Panc1 (cell line): ENCODE results near the gene EPHA7. TPM values are rescaled to one million over a fixed set of nuclear protein-coding genes. Genes with fewer than 3 reads are reported as not detected.

Source experiments
- ATAC-seq: fragments of 200-7000 bp; cut with Tn5 transposase; 2 replicates; pipeline ENCODE4 v1.9.1; 2020; ENCODE audit warnings: mild to moderate bottlenecking, moderate library complexity
- BruUV-seq: library from RNA; stranded (reverse); fragments of 400-500 nt; replicated peaks from 2 replicates; lab custom pipeline; 2021; lab: Mats Ljungman, UMichigan
- CTCF ChIA-PET: fragments of 300-600 bp; sonication (Branson Sonifier 250); formaldehyde crosslinking; loops from one replicate; lab custom pipeline; 2022; ENCODE audit warnings: antibody characterized with exemption; lab: Charles Lee
- POLR2A ChIA-PET: fragments of 300-600 bp; sonication (Branson Sonifier 250); formaldehyde crosslinking; loops from one replicate; lab custom pipeline; 2022; ENCODE audit warnings: antibody characterized with exemption; lab: Charles Lee
- DNase-seq: peaks from one replicate; pipeline ENCODE4 v3.0.0-alpha.2; 2010; ENCODE audit warnings: low read depth, low spot score
- H3K27ac ChIP-seq: 2 replicates; pipeline ENCODE4 v1.5.1; 2011; ENCODE audit warnings: mild to moderate bottlenecking, low read length, inconsistent platforms
- H3K27me3 ChIP-seq: fragments of 200-500 bp; sonication (Bioruptor generic); 2 replicates; pipeline ENCODE4 v1.6.0; 2014; ENCODE audit warnings: low read length, inconsistent platforms; ENCODE audit not compliant: control insufficient read depth, insufficient read depth
- H3K36me3 ChIP-seq: fragments of 200-500 bp; sonication (Bioruptor generic); 2 replicates; pipeline ENCODE4 v1.5.1; 2014; ENCODE audit warnings: inconsistent platforms, mild to moderate bottlenecking, low read length, moderate library complexity; ENCODE audit not compliant: control insufficient read depth, insufficient read depth
- H3K4me1 ChIP-seq: 2 replicates; pipeline ENCODE4 v1.5.1; 2011; ENCODE audit warnings: inconsistent platforms, mild to moderate bottlenecking, low read length, moderate library complexity; ENCODE audit not compliant: control insufficient read depth, insufficient read depth
- H3K4me3 ChIP-seq, 2 experiments: 2 replicates each; pipeline ENCODE4 v1.5.1; 2011 to 2012; ENCODE audit warnings: low read depth in 2 of 2, low read length in 2 of 2, mild to moderate bottlenecking in 2 of 2, inconsistent platforms in 1 of 2, moderate library complexity in 1 of 2
- H3K9me3 ChIP-seq: fragments of 200-500 bp; sonication (Bioruptor generic); 2 replicates; pipeline ENCODE4 v1.5.1; 2014; ENCODE audit warnings: low read depth, mild to moderate bottlenecking, inconsistent platforms, low read length, moderate library complexity; ENCODE audit not compliant: control insufficient read depth, insufficient read depth
- POLR2AphosphoS5 ChIP-seq: IDR thresholded peaks from 2 replicates; pipeline ENCODE4 v1.6.1; 2012; ENCODE audit warnings: mild to moderate bottlenecking, low read depth, low read length, moderate library complexity
- SIN3A ChIP-seq: IDR thresholded peaks from 2 replicates; pipeline ENCODE4 v1.6.1; 2012; ENCODE audit warnings: low read depth, mild to moderate bottlenecking, low read length, moderate library complexity, borderline replicate concordance; ENCODE audit not compliant: insufficient read depth
- TCF7L2 ChIP-seq: IDR thresholded peaks from 2 replicates; pipeline ENCODE4 v1.6.1; 2011; ENCODE audit warnings: mild to moderate bottlenecking, low read depth, low read length, inconsistent platforms
- in situ Hi-C: cut with HindIII; loops from 2 replicates; pipeline ENCODE4 v1.10.0; 2016; ENCODE audit warnings: low sequenced_read_pairs, low pct_unique_long_range_greater_than_20kb
- intact Hi-C: fragments of 100-400 bp; cut with micrococcal nuclease; formaldehyde crosslinking; loops from one replicate; pipeline ENCODE4 v1.10.0; 2022; ENCODE audit not compliant: unreplicated experiment
- total RNA-seq: library from RNA; stranded (reverse); gene quantifications from one replicate; pipeline ENCODE4 v1.2.1, GENCODE V29; 2021; ENCODE audit not compliant: unreplicated experiment
- TF ChIP-seq, protein P1 (sequence below): fragments of 450-650 bp; IDR thresholded peaks from 2 replicates; pipeline ENCODE4 v1.5.1; 2017; ENCODE audit warnings: mild to moderate bottlenecking
- TF ChIP-seq, protein P2 (sequence below), 2 experiments: IDR thresholded peaks; 2 replicates each; pipeline ENCODE4 v1.6.1; 2011 to 2012; ENCODE audit warnings: low read depth in 2 of 2, control low read depth in 1 of 2, low read length in 1 of 2, mild to moderate bottlenecking in 1 of 2, moderate library complexity in 1 of 2; ENCODE audit not compliant: insufficient read depth in 1 of 2

Gene EPHA7
- total RNA-seq, 1 experiment from 2014 or later: 8.6 TPM

DNA sequence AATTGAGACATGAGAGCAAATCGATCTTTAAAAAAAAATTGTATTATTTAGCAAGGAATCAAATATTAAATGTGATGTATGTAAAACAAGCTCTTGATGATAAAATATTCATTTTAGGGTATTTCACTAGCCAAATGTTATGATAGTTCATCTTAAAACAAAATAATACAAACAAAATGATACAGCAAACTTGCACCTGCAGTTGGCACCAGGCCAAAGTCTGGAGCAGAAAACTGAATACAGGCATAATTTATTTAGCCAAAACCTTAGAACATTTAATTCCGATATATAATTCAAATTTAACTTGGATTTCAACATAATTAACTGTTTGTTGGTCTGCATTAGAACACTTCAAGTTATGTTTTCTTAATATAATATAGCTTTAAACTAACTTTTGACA lies 60.9 kb downstream of the EPHA7 start:
- H3K9me3 ChIP-seq: no peaks in the 10 kb centered on the region
- H3K4me1 ChIP-seq: no peaks in the 10 kb centered on the region
- no peak overlapping the region for H3K4me3 ChIP-seq
- H3K36me3 ChIP-seq: no peaks in the 10 kb centered on the region
- in situ Hi-C loops: no loop called here
- BruUV-seq: no TSS peak
- H3K27ac ChIP-seq: no peak overlapping the region
- TF ChIP-seq, protein P1, sequence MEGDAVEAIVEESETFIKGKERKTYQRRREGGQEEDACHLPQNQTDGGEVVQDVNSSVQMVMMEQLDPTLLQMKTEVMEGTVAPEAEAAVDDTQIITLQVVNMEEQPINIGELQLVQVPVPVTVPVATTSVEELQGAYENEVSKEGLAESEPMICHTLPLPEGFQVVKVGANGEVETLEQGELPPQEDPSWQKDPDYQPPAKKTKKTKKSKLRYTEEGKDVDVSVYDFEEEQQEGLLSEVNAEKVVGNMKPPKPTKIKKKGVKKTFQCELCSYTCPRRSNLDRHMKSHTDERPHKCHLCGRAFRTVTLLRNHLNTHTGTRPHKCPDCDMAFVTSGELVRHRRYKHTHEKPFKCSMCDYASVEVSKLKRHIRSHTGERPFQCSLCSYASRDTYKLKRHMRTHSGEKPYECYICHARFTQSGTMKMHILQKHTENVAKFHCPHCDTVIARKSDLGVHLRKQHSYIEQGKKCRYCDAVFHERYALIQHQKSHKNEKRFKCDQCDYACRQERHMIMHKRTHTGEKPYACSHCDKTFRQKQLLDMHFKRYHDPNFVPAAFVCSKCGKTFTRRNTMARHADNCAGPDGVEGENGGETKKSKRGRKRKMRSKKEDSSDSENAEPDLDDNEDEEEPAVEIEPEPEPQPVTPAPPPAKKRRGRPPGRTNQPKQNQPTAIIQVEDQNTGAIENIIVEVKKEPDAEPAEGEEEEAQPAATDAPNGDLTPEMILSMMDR: no peak
- TF ChIP-seq POLR2AphosphoS5: no peak
- TF ChIP-seq, protein P2, sequence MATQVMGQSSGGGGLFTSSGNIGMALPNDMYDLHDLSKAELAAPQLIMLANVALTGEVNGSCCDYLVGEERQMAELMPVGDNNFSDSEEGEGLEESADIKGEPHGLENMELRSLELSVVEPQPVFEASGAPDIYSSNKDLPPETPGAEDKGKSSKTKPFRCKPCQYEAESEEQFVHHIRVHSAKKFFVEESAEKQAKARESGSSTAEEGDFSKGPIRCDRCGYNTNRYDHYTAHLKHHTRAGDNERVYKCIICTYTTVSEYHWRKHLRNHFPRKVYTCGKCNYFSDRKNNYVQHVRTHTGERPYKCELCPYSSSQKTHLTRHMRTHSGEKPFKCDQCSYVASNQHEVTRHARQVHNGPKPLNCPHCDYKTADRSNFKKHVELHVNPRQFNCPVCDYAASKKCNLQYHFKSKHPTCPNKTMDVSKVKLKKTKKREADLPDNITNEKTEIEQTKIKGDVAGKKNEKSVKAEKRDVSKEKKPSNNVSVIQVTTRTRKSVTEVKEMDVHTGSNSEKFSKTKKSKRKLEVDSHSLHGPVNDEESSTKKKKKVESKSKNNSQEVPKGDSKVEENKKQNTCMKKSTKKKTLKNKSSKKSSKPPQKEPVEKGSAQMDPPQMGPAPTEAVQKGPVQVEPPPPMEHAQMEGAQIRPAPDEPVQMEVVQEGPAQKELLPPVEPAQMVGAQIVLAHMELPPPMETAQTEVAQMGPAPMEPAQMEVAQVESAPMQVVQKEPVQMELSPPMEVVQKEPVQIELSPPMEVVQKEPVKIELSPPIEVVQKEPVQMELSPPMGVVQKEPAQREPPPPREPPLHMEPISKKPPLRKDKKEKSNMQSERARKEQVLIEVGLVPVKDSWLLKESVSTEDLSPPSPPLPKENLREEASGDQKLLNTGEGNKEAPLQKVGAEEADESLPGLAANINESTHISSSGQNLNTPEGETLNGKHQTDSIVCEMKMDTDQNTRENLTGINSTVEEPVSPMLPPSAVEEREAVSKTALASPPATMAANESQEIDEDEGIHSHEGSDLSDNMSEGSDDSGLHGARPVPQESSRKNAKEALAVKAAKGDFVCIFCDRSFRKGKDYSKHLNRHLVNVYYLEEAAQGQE (IDR thresholded peaks at IDR 0.05; ENCODE audit: insufficient read depth in 1 of 2, low read depth in 2 of 2, low read length in 1 of 2): no peak
- no peak for TF ChIP-seq SIN3A
- TF ChIP-seq TCF7L2: no peak
- ATAC-seq (no peak), DNase-seq (no peak)
- POLR2A ChIA-PET: no interaction called here
- CTCF ChIA-PET: no interaction called here
- no peaks in the 10 kb centered on the region for H3K27me3 ChIP-seq
- intact Hi-C loops: no loop called here

DNA sequence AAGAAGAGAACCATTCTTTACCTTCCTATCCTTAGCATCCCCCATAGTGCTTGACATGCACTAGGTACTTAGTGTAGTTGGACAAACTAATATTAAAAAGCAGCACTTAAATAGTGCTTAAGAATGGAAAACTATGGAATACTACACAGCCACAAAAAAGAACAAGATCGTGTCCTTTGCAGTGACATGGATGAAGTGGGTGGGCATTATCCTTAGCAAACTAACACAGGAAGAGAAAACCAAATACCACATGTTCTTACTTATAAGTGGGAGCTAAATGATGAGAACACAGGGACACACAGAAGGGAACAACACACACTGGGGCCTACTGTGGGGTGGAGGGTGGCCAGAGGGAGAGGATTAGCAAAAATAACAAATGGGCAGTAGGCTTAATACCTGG lies 66.8 kb downstream of the EPHA7 start:
- no peak for TF ChIP-seq TCF7L2
- TF ChIP-seq, protein P1: no peak
- no peak for TF ChIP-seq POLR2AphosphoS5
- CTCF ChIA-PET: no interaction called here
- Histone ChIP-seq H3K36me3 (no peaks in the 10 kb centered on the region), H3K27me3 (no peaks in the 10 kb centered on the region), H3K4me3 (no peak overlapping the region), H3K9me3 (no peaks in the 10 kb centered on the region), H3K27ac (no peak overlapping the region), H3K4me1 (no peaks in the 10 kb centered on the region)
- POLR2A ChIA-PET: no interaction called here
- in situ Hi-C loops: no loop called here
- no peak for DNase-seq
- BruUV-seq: no TSS peak
- ATAC-seq: no peak
- intact Hi-C loops: no loop called here
